SK-N-SH treated with all-trans-retinoic acid at 6 μM for 48 hours (cell line): ENCODE results near the gene KCNH1.

Source experiments
- RARB ChIP-seq: fragments of 250-450 bp; sonication (Bioruptor Pico); IDR thresholded peaks from 2 replicates; pipeline ENCODE4 v1.8.0; 2021; ENCODE audit warnings: mild to moderate bottlenecking, moderate library complexity
- ZFP30 ChIP-seq: fragments of 450-650 bp; formaldehyde crosslinking; IDR thresholded peaks from 2 replicates; pipeline ENCODE4 v1.5.0; 2022; ENCODE audit warnings: mild to moderate bottlenecking, moderate library complexity
- TF ChIP-seq, protein P1 (sequence below): fragments of 250-450 bp; sonication (Bioruptor Pico); IDR thresholded peaks from 2 replicates; pipeline ENCODE4 v1.5.1; 2020; ENCODE audit warnings: low read depth, mild to moderate bottlenecking, moderate library complexity

GRCh38 chr1:210918893-210919292, 215.1 kb downstream of the KCNH1 start:
- TF ChIP-seq ZFP30 (no peak), RARB (CRISPR knock-in tag) (no peak)
- TF ChIP-seq, protein P1, sequence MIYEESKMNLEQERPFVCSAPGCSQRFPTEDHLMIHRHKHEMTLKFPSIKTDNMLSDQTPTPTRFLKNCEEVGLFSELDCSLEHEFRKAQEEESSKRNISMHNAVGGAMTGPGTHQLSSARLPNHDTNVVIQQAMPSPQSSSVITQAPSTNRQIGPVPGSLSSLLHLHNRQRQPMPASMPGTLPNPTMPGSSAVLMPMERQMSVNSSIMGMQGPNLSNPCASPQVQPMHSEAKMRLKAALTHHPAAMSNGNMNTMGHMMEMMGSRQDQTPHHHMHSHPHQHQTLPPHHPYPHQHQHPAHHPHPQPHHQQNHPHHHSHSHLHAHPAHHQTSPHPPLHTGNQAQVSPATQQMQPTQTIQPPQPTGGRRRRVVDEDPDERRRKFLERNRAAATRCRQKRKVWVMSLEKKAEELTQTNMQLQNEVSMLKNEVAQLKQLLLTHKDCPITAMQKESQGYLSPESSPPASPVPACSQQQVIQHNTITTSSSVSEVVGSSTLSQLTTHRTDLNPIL (CRISPR knock-in tag), result no peak
